ENCODE data around the gene PXDC1. TPM values are rescaled to one million over a fixed set of nuclear protein-coding genes. Genes with fewer than 3 reads are reported as not detected.
A peak's percentile ranks its signal among the peaks of the same experiment; 100 is the strongest.
"Not testable (repeated sequence)": the region's sequence is repeated elsewhere in the genome, so short reads cannot be mapped to it uniquely, and the experiment has no call there.

Gene PXDC1
- total RNA-seq, 1 experiment from 2014 or later: 81.8 TPM

- DNase-seq (ENCODE audit: low read depth): peak; percentile 25
Observed at GRCh38 chr6:3782876-3783832, 31.6 kb upstream of the PXDC1 start.

GRCh38 chr6:3781504-3781903 lies 30.0 kb upstream of the PXDC1 start:
- DNase-seq (ENCODE audit: low read depth): no peak

- no peak for DNase-seq (ENCODE audit: low read depth)
Observed at GRCh38 chr6:3779574-3779849, 28.0 kb upstream of the PXDC1 start.

GRCh38 chr6:3778701-3779573 lies 27.4 kb upstream of the PXDC1 start:
- DNase-seq (ENCODE audit: low read depth): no peak

GRCh38 chr6:3777730-3778461 lies 26.4 kb upstream of the PXDC1 start:
- no peak for DNase-seq (ENCODE audit: low read depth)

- no peak for DNase-seq (ENCODE audit: low read depth)
Observed at GRCh38 chr6:3776881-3777507, 25.5 kb upstream of the PXDC1 start.

GRCh38 chr6:3775847-3776246 lies 24.3 kb upstream of the PXDC1 start:
- no peak for DNase-seq (ENCODE audit: low read depth)

GRCh38 chr6:3775386-3775785 lies 23.9 kb upstream of the PXDC1 start:
- DNase-seq (ENCODE audit: low read depth): no peak

GRCh38 chr6:3773678-3774298 lies 22.3 kb upstream of the PXDC1 start:
- no peak for DNase-seq (ENCODE audit: low read depth)

- DNase-seq (ENCODE audit: low read depth): not testable (repeated sequence)
Observed at GRCh38 chr6:3772127-3772999, 20.9 kb upstream of the PXDC1 start.

- DNase-seq (ENCODE audit: low read depth): no peak
Observed at GRCh38 chr6:3771407-3772011, 20.0 kb upstream of the PXDC1 start.

- no peak for DNase-seq (ENCODE audit: low read depth)
Observed at GRCh38 chr6:3770023-3770720, 18.7 kb upstream of the PXDC1 start.

- DNase-seq (ENCODE audit: low read depth): no peak
Observed at GRCh38 chr6:3769610-3770009, 18.1 kb upstream of the PXDC1 start.

GRCh38 chr6:3768502-3768901 lies 17.0 kb upstream of the PXDC1 start:
- DNase-seq (ENCODE audit: low read depth): no peak

GRCh38 chr6:3767483-3767882 lies 16.0 kb upstream of the PXDC1 start:
- not testable (repeated sequence) for DNase-seq (ENCODE audit: low read depth)

GRCh38 chr6:3766214-3766613 lies 14.7 kb upstream of the PXDC1 start:
- peak; percentile 48 for DNase-seq (ENCODE audit: low read depth)

GRCh38 chr6:3765415-3765814 lies 13.9 kb upstream of the PXDC1 start:
- DNase-seq (ENCODE audit: low read depth): no peak

GRCh38 chr6:3764516-3765335 lies 13.2 kb upstream of the PXDC1 start:
- no peak for DNase-seq (ENCODE audit: low read depth)

All from Daoy (cell line).